GM10266 (cell line): ENCODE measurements around the gene PLA2G10.
"Not testable (repeated sequence)": the region's sequence is repeated elsewhere in the genome, so short reads cannot be mapped to it uniquely, and the experiment has no call there.

Experiments
- DNase-seq: peaks from one replicate; pipeline ENCODE4 v3.0.0; 2012; ENCODE audit errors: extremely low spot score
- TF ChIP-seq, protein P1 (sequence below): IDR thresholded peaks from 2 replicates; pipeline ENCODE4 v1.5.1; 2012; ENCODE audit warnings: mild to moderate bottlenecking, low read depth; ENCODE audit not compliant: control insufficient read depth, insufficient read depth; ENCODE audit errors: missing control alignments

PLA2G10 gene, protein sequence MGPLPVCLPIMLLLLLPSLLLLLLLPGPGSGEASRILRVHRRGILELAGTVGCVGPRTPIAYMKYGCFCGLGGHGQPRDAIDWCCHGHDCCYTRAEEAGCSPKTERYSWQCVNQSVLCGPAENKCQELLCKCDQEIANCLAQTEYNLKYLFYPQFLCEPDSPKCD

DNA sequence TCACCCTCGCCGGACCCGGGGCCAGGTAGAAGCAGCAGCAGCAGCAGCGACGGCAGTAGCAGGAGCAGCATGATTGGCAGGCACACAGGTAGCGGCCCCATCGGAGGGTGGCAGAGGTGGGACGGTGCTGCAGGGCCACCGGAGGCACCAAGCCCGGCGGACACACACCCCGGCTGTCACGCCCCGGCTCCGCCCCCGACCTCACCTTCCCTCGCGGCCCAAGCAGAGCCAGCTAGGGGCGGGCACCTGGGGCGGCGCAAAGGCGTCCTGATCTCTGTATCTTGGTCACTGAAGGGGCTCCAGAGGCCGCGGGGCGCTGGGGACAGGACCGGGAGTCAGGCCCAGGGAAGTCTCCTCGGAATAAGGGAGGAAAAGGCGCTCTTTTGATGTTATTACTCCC, at the start of gene PLA2G10:
Gene PLA2G10, minus strand, starts transcription at position 180 of the 400 bp plus-strand sequence. Its CDS starts 79 bp downstream, at position 101.
- not testable (repeated sequence) for DNase-seq

DNA sequence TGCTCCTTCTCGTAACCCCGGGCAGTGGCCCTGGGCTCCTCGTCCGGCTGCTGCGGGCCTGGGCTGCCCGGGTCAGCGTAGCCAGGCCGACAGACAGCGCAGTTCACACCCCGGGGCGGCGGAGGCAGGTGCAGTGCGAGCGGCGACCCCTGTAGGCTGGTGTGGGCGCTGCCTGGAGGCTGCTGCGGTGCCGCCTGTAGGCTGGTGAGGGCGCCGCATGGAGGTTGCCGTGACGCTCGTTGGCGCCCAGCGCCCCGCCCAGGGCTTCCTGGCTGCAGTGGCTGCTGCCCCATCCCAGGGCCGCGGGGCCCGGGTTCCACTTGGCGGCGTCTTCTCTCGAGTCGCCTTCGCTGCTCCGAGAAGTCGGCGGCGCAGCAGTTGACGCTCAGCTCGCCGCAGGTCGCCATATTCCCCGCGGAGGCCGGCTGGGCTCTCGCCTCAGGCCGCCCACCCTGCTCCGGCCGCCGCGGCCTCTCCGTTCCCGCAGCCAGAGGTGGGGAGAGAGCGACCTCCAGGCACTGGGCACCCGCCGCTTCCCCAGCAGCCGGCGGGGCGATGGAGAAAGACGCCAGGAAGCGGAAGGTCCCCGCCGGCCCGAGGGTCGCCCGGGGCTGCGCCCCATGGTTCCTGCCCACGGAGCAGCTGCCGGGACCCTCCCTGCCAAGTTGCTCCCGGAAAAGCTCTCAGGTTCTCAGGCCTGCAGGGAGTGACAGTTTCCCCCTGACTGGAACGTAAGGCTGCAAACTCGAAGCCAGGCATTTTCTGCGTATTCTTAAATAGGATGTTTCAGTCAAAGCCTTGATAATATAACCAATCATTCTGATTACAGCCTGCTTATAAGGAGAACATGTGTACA, 48.4 kb upstream of the PLA2G10 start, which contains the start of gene NPIPA2:
Gene NPIPA2, plus strand, starts transcription at position 261 of the 856 bp plus-strand sequence. CDS start 5,533 bp downstream, outside the sequence.
- not testable (repeated sequence) for DNase-seq

DNA sequence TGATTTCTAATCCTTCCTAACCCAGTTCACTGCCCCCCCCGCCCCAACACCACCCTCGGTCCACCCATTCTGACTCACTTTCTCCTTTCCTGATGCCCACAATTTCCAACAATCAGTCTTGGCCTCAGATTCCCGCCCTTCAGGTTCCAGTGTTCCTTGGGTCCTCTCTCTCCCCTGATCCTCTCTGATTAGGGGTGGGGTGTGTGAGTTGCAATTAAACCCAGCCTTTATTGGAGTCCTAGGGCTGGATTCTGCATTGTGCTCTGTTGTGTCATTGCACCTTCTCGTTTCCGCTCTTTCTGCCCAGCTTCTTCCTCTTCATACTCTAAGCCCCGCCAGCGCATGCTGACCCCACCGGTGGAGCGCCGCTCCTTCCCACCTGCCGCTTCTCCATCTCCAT, 47.7 kb upstream of the PLA2G10 start:
- DNase-seq = not testable (repeated sequence)

DNA sequence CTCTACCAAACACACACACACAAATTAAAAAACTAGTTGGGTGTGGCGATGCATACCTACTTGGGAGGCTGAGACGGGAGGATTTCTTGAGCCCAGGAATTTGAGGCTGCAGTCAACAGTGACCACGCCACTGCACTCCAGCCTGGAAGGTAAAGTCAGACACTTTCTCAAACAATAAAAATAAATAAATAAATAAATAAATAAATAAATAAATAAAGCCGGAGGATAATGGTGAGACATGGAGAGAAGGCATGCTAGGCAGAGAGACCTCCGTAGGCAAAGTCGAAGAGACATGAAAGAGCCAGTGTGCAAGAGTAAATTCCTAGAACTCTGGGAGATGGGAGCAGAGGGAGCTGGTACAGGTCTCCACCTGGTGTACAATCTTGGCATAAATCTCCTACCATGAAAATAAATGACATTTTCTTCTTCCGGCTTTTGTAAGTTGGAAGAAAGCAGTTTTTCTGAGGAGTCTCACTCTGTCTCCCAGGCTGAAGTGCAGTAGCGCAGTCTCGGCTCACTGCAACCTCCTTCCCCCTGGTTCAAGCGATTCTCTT, 46.8 kb upstream of the PLA2G10 start:
- not testable (repeated sequence) for DNase-seq

DNA sequence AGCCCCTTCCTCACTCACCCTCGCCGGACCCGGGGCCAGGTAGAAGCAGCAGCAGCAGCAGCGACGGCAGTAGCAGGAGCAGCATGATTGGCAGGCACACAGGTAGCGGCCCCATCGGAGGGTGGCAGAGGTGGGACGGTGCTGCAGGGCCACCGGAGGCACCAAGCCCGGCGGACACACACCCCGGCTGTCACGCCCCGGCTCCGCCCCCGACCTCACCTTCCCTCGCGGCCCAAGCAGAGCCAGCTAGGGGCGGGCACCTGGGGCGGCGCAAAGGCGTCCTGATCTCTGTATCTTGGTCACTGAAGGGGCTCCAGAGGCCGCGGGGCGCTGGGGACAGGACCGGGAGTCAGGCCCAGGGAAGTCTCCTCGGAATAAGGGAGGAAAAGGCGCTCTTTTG, 39.1 kb upstream of the PLA2G10 start:
- DNase-seq = not testable (repeated sequence)

DNA sequence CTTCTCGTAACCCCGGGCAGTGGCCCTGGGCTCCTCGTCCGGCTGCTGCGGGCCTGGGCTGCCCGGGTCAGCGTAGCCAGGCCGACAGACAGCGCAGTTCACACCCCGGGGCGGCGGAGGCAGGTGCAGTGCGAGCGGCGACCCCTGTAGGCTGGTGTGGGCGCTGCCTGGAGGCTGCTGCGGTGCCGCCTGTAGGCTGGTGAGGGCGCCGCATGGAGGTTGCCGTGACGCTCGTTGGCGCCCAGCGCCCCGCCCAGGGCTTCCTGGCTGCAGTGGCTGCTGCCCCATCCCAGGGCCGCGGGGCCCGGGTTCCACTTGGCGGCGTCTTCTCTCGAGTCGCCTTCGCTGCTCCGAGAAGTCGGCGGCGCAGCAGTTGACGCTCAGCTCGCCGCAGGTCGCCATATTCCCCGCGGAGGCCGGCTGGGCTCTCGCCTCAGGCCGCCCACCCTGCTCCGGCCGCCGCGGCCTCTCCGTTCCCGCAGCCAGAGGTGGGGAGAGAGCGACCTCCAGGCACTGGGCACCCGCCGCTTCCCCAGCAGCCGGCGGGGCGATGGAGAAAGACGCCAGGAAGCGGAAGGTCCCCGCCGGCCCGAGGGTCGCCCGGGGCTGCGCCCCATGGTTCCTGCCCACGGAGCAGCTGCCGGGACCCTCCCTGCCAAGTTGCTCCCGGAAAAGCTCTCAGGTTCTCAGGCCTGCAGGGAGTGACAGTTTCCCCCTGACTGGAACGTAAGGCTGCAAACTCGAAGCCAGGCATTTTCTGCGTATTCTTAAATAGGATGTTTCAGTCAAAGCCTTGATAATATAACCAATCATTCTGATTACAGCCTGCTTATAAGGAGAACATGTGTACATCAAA, 9.3 kb upstream of the PLA2G10 start, which contains the start of gene NPIPA3:
Gene NPIPA3, plus strand, starts transcription at position 256 of the 856 bp plus-strand sequence. CDS start 5,533 bp downstream, outside the sequence.
- not testable (repeated sequence) for DNase-seq

DNA sequence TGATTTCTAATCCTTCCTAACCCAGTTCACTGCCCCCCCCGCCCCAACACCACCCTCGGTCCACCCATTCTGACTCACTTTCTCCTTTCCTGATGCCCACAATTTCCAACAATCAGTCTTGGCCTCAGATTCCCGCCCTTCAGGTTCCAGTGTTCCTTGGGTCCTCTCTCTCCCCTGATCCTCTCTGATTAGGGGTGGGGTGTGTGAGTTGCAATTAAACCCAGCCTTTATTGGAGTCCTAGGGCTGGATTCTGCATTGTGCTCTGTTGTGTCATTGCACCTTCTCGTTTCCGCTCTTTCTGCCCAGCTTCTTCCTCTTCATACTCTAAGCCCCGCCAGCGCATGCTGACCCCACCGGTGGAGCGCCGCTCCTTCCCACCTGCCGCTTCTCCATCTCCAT, 8.6 kb upstream of the PLA2G10 start:
- DNase-seq = not testable (repeated sequence)

DNA sequence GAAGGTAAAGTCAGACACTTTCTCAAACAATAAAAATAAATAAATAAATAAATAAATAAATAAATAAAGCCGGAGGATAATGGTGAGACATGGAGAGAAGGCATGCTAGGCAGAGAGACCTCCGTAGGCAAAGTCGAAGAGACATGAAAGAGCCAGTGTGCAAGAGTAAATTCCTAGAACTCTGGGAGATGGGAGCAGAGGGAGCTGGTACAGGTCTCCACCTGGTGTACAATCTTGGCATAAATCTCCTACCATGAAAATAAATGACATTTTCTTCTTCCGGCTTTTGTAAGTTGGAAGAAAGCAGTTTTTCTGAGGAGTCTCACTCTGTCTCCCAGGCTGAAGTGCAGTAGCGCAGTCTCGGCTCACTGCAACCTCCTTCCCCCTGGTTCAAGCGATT, 7.8 kb upstream of the PLA2G10 start:
- DNase-seq = not testable (repeated sequence)

DNA sequence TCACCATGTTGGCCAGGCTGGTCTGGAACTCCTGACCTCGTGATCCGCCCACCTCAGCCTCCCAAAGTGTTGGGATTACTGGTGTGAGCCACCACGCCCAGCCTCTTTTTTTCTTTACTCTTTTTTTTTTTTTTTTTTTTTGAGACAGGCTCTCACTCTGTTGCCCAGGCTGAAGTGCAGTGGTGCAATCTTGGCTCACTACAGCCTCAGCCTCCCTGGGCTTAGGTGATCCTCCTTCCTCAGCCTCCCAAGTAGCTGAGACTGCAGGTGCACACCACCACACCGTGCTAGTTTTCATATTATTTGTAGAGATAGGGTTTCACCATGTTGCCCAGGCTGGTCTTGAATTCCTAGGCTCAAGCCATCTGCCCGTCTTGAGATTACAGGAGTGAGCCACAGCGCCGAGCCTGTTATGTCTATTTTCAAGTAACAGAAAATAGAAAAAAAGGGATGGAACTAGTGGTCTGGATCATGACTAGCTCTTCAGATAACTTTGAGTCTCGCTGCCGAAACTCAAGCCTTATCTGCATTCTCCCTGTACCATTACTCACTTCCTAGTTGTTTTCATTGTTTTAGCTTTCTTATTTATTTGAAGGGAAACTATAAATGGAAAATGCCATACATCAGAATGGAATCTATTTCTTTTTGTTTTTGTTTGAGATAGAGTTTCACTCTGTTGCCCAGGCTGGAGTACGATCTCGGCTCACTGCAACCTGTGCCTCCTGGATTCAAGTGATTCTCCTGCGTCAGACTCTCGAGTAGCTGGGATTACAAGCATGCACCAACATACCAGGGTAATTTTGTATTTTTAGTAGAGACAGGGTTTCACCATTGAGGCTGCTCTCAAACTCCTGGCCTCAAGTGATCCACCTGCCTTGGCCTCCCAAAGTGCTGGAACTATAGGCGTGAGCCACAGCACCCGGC, 8.0 kb downstream of the PLA2G10 start:
- DNase-seq = not testable (repeated sequence)

DNA sequence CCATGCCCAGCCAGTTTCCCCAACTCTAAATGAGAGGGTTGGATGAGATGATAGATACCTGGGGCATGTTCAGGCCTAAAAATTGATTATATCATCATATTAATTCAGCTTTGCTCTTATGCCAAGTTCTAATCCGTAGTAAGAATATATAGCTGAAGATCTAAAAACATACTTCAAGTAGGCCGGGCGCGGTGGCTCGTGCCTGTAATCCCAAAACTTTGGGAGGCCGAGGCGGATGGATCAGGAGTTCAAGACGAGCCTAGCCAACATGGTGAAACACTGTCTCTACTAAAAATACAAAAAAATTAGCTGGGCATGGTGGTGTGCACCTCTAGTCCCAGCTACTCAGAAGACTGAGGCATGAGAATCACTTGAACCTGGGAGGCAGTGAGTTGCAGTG, 12.0 kb downstream of the PLA2G10 start:
- no peak for DNase-seq
- TF ChIP-seq, protein P1, sequence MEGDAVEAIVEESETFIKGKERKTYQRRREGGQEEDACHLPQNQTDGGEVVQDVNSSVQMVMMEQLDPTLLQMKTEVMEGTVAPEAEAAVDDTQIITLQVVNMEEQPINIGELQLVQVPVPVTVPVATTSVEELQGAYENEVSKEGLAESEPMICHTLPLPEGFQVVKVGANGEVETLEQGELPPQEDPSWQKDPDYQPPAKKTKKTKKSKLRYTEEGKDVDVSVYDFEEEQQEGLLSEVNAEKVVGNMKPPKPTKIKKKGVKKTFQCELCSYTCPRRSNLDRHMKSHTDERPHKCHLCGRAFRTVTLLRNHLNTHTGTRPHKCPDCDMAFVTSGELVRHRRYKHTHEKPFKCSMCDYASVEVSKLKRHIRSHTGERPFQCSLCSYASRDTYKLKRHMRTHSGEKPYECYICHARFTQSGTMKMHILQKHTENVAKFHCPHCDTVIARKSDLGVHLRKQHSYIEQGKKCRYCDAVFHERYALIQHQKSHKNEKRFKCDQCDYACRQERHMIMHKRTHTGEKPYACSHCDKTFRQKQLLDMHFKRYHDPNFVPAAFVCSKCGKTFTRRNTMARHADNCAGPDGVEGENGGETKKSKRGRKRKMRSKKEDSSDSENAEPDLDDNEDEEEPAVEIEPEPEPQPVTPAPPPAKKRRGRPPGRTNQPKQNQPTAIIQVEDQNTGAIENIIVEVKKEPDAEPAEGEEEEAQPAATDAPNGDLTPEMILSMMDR = no peak

DNA sequence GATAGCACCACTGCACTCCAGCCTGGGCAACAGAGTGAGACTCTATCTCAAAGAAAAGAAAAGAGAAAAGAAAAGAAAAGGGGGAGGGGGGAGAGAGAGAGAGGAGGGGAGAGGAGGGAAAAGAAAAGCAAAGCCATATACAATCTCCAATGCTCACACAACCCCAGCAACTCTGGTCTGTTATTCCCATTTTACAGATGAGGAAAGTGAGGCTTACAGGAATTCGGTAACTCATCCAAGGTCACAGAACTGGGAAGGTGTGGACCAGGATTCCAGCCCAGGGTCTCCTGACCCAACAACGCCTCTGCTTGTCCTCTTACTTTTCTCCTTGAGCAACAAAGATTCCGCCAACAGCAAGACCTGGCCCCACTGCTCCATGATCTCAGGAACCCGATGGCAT, 13.0 kb downstream of the PLA2G10 start:
- no peak for DNase-seq
- TF ChIP-seq, protein P1 = no peak

DNA sequence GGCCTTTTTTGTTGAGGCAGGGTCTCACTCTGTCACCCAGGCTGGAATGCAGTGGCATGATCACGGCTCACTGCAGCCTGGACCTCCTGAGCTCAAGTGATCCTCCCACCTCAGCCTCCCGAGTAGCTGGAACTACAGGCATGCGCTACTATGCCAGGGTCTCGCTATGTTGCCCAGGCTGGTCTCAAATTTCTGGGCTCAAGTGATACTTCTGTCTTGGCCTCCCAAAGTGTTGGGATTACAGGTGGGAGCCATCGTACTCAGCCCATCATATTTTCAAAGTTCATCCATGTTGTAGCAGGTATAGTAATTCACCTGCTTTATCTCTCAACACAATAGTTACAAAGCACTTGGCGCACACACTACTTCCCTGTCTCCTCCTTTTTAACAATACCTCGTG, 13.7 kb downstream of the PLA2G10 start:
- not testable (repeated sequence) for DNase-seq
